ENCODE measurements around the gene MUCL3.

DNA sequence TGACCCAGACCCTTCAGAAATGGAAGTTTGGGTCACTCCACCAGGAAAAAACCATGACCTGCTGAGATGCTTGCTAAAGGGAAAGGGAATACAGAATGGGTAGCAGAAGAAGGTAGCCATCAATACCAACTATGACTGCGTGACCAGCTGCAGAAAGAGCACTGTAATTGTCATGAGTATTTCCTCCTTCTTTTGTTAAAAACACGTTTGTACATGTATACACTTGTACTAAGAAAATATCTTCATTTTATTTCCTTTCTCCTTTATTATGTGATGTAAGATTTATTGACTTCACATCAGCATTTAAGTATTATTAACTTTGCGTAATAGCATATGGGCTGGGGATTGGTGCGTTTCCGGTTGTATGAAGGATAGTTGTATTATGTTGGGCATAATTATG, 30.2 kb downstream of the MUCL3 start:
- no peak for TF ChIP-seq EZH2 (IDR thresholded peaks at IDR 0.05)
- TF ChIP-seq POLR2AphosphoS5 (IDR thresholded peaks at IDR 0.05; ENCODE audit: borderline replicate concordance, low read depth, low read length): no peak
- TF ChIP-seq FOXP2 (optimal IDR thresholded peaks at IDR 0.05; ENCODE audit: control extremely low read depth, extremely low read length, insufficient read depth): no peak

Measured in SK-N-MC (cell line).